ENCODE data around the gene ADPGK. TPM values are rescaled to one million over a fixed set of nuclear protein-coding genes. Genes with fewer than 3 reads are reported as not detected.

ADPGK gene
- total RNA-seq: 42.7 and 43.3 TPM in 2 replicates

DNA sequence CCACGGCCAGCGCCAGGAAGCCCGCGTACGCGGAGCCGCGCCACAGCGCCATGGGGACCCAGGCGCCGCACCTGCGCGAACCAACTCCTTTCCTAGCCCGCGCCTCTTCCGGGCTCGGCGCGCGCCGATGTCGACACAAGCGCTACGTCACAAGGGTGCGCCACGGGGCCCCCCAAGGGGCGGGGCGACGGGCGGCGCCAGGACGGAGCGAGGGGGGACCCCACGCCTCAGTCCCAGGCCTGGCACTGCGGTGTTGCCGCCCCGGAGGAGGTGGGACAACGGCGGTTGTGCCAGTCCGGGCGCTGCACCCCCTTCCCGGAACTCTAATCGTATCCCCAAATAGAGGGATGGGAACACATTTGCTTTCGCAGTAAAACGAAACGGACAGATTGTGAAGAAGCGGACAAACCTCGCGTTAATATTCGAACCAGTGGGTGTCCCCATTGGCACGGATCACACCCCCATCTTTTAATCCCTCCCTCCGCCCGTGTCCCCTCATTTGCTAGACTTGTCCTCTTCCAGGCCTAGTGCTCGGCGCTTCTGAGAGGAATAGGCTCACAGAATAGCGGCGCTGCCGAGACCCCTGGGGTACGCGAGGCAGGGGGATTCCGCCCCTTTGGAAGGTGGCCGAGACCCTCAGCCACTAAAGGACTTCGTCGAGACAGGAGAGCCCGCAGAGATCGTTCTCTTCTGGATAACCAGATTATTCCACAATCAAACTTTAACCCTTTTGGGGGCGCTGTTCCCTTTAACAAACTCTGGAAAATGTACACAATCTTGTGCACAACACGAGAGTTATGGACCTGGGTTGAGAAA, at the start of gene ADPGK:
TSS of gene ADPGK (minus strand) at position 119 of the 816 bp plus-strand sequence. CDS start at position 52, 67 bp downstream.

Other genes starting within 250 kb of the ADPGK start
- gene GOLGA6B, start 129.1 kb downstream of the ADPGK start, total RNA-seq: not detected in 2 replicates
- gene HIGD2B, start 97.6 kb downstream of the ADPGK start, total RNA-seq: not detected in 2 replicates
- gene BBS4, start 97.6 kb downstream of the ADPGK start, total RNA-seq: 9.0 and 11.0 TPM in 2 replicates

Measured in airway epithelial cell (primary cell).